Activated T-cell treated with anti-CD3 and anti-CD28 coated beads for 48 hours (primary cell): ENCODE results near the gene UBE2J2.

Experiments
- DNase-seq: peaks from one replicate; pipeline ENCODE4 v3.0.0-alpha.2; 2020; ENCODE audit warnings: low read depth

The UBE2J2 gene

DNA sequence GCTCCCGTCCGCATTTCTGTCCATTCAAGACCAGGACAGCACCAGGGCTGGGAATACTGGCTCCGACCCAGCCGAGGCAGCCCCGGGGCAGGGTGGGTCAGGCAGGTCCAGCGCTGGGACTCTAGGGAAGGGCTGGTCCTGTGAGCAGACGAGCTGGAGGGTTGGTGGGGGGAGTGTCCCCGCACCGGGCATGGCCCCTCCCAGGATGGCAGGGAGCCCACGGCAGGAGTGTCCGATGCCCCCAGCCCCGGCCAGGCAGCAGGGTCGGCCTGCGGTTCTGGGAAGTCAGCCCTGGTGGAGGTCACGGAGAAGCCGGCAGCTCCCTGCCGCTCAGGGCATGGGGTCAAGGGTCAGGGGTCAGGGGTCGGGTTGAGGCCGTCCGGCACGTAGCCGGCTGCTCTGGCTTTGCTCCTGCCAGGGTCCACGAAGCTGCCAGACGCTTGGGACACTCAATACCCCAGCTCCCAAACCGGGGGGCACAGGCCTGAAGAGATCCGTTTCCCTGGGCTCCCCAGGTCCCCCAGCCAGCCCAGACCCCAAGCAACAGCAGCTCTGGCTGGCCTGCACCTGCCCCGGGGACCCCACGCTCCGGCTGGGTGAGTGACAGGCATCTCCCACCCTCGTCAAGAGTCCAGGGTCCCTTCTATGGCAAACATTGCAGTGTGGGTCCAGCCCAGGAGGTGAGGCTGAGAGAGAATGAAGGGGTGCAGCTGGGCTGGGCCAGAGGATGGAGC, 33.9 kb downstream of the UBE2J2 start:
- no peak for DNase-seq

- DNase-seq = no peak
Measured at GRCh38 chr1:1239227-1239613, 34.4 kb downstream of the UBE2J2 start.

GRCh38 chr1:1238702-1239178, 34.9 kb downstream of the UBE2J2 start:
- DNase-seq = no peak

GRCh38 chr1:1237874-1238701, 35.6 kb downstream of the UBE2J2 start:
- no peak for DNase-seq

DNA sequence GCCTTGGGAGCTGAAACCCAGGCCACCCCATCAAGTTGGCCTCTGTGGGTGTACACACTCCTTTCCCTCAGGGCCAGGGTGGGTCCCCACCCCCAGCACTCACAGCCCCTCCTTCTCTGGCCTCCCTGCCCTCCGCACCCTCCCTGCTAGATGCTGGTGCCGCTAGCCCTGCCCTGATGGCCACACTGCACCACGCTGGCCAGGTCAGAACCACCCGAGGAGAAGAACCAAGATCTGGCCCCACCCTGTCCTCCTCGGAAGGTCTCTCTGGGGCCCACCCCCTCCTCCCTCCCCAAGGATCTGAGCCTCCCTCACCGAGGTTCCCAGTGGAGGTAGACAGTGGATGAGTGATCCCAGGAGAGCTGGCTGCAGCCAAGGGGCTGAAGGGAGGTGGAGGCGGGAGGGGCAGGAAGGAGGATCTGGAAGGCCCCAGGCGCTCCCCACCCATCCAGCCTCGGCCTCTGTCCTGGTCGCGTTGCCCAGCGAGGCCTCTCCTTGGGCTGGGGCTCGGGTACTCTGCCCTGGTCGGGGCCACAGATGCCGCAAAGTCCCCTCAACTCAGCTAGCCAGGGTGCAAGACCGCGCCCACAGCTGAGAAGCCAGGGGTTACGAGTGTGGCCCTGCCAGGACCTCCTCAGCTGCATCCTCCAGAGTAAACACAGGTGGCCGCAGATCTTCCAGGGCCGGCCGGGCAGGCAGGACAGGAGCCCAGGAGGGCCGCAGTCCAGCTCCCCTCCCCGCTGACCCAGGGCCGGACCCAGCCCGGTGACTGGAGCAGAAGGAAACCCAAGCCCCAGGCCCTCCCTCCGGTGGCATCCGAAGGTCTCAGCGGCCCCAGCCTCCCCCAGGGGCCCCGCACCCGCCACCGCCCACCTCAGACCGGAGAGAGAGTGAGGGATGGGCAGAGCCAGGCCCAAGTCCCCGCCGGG, 36.4 kb downstream of the UBE2J2 start:
- DNase-seq = no peak

DNA sequence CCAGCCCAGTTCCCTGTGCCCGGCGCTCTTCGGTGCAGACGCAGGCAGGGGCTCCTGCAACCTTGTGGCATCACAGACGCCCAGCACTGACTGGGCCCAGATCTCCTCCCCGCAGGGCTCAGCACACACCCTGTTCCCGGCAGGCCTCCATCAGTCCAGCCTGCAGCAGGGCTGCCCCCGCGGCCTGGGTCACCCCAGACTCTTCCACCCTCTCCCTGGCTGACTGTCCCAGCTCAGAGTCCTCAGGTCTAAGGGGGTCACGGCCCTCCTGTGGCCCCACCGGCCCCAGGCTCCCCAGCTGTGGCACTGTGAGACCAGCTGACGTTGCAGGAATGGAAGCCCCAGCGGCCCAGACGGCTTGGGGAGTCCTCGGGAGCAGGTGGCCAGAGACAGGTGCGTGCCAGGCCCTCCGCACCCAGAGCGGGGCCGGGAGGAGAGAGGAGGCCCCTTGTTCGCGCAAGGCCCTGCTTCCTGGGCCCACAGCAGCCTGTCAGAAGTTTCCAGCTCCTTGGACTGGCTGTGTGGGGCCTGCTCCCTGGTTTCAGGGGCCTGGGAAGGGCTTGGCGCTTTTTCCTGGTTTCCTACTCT, 37.4 kb downstream of the UBE2J2 start:
- DNase-seq = no peak

- DNase-seq = no peak
Measured at GRCh38 chr1:1235016-1235744, 38.5 kb downstream of the UBE2J2 start.

GRCh38 chr1:1234180-1234808, 39.4 kb downstream of the UBE2J2 start:
- no peak for DNase-seq

DNA sequence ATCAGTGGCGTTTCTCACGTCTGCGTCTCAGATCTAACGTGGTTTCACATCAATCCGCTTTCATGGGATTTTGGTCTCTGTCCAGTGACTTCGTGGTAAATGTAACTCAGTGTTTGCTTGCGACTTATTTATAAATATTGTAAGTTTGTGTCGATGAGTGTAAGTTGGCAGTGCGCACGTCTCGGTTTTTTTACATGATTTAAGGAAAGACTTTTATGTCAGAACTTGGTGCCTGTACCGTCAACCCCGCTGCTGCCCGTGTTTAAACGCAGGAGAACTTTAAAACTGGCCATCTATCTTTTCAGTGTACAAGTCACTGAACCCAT, 40.1 kb downstream of the UBE2J2 start:
- DNase-seq = no peak

DNA sequence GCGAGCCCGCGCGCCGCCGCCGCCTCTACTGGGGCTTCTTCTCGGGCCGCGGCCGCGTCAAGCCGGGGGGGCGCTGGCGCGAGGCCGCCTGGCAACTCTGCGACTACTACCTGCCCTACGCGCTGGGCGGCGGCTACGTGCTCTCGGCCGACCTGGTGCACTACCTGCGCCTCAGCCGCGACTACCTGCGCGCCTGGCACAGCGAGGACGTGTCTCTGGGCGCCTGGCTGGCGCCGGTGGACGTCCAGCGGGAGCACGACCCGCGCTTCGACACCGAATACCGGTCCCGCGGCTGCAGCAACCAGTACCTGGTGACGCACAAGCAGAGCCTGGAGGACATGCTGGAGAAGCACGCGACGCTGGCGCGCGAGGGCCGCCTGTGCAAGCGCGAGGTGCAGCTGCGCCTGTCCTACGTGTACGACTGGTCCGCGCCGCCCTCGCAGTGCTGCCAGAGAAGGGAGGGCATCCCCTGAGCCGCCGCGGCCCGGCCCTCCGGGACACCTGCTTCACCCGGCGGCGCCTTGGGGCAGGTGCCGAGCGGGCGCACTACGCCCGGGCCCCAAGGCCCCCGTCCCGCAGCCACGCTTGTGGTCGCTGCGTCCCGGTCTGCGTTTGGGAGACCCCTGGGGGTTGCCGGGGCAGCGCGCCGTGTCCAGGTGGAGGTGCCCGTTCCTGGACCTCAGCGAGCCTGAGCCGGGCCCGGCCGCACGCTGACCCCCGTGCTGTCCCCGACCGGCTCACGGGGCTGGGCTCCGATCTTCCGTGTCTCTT, 40.7 kb downstream of the UBE2J2 start:
- DNase-seq = no peak

DNA sequence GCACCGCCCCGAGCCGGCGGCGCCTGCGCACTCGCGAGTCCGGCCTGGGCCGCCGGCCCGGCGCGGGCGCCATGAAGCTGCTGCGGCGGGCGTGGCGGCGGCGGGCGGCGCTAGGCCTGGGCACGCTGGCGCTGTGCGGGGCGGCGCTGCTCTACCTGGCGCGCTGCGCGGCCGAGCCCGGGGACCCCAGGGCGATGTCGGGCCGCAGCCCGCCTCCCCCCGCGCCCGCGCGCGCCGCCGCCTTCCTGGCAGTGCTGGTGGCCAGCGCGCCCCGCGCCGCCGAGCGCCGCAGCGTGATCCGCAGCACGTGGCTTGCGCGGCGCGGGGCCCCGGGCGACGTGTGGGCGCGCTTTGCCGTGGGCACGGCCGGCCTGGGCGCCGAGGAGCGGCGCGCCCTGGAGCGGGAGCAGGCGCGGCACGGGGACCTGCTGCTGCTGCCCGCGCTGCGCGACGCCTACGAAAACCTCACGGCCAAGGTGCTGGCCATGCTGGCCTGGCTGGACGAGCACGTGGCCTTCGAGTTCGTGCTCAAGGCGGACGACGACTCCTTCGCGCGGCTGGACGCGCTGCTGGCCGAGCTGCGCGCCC, 41.4 kb downstream of the UBE2J2 start, which contains the start of gene B3GALT6:
Gene B3GALT6, plus strand, starts transcription at position 30 of the 588 bp plus-strand sequence. Its CDS starts 42 bp downstream, at position 72.
- no peak for DNase-seq

- DNase-seq = peak; percentile 97
Measured at GRCh38 chr1:1231400-1232207, 42.0 kb downstream of the UBE2J2 start, which contains the start of gene SDF4. Gene SDF4 (minus strand): TSS chr1:1232001. CDS start chr1:1228772, 3,229 bp downstream.

DNA sequence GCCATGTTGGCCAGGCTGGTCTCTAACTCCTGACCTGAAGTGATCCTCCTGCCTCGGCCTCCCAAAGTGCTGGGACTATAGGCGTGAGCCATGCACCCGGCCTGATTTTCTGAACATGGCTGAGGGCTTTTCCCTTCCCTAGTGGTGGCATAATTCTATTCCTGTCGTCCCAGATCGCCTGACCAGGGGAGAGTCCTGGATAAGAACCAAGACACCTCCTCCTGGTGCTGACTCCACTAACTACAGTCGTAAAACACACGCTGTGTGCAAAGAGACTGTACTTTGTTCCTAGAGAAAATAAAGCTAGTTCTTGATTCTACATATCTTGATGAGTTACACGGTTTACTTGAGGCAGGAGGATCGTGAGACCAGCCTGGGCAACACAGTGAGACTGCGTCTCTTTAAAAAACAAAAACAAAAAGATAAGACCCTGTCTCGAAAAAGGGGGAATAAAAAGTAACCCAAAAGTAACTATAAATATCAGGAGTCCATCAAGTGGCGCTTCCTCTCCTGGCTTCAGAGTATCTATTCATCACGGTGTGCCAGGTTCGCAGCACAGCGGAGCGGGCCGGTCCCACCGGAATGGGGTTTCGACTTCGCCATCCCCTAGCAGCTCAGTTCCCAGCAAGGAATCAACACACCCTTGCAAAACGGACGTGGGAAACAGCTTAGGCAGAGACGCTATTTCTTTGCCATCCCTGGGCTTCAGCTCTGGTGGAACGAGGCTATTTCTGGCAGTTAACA, 42.8 kb downstream of the UBE2J2 start:
- DNase-seq = no peak

GRCh38 chr1:1229770-1230169, 43.9 kb downstream of the UBE2J2 start:
- DNase-seq = no peak

- DNase-seq = no peak
Measured at GRCh38 chr1:1228596-1229321, 44.9 kb downstream of the UBE2J2 start.

- no peak for DNase-seq
Measured at GRCh38 chr1:1228187-1228586, 45.5 kb downstream of the UBE2J2 start.

GRCh38 chr1:1227386-1227785, 46.3 kb downstream of the UBE2J2 start:
- DNase-seq = no peak
